Neural cell (in vitro differentiated cells): ENCODE results near the gene RHOA. TPM values are rescaled to one million over a fixed set of nuclear protein-coding genes. Genes with fewer than 3 reads are reported as not detected.

Source experiments
- H2AFZ ChIP-seq: fragments of 200-600, 300-800 bp; sonication (generic), shearing (Covaris generic); 2 replicates; pipeline ENCODE4 v1.6.0; 2014; ENCODE audit warnings: low read depth, mild to moderate bottlenecking, antibody characterized with exemption, low read length, moderate library complexity
- H3F3A ChIP-seq: fragments of 200-600 bp; shearing (Covaris generic); 2 replicates; pipeline ENCODE4 v1.6.1; 2016; ENCODE audit warnings: mild to moderate bottlenecking, moderate library complexity, mixed read lengths, antibody characterized with exemption, low read length; ENCODE audit not compliant: insufficient read depth, poor library complexity, severe bottlenecking
- H3K27ac ChIP-seq: fragments of 200-600, 300-800 bp; sonication (generic), shearing (Covaris generic); 2 replicates; pipeline ENCODE4 v1.5.1; 2014; ENCODE audit warnings: mild to moderate bottlenecking, low read length, moderate library complexity
- H3K27me3 ChIP-seq: fragments of 300-800, 200-600 bp; sonication (generic), shearing (Covaris generic); 2 replicates; pipeline ENCODE4 v1.6.0; 2014; ENCODE audit warnings: mild to moderate bottlenecking, low read depth, low read length, moderate library complexity; ENCODE audit not compliant: insufficient read depth
- H3K36me3 ChIP-seq: fragments of 300-800, 200-600 bp; sonication (generic), shearing (Covaris generic); 2 replicates; pipeline ENCODE4 v1.5.1; 2014; ENCODE audit warnings: mild to moderate bottlenecking, antibody characterized with exemption, low read length, moderate library complexity; ENCODE audit not compliant: insufficient read depth
- H3K4me2 ChIP-seq: fragments of 300-800, 200-600 bp; sonication (generic), shearing (Covaris generic); 2 replicates; pipeline ENCODE4 v1.6.0; 2014; ENCODE audit warnings: mild to moderate bottlenecking, low read length
- H3K4me3 ChIP-seq: fragments of 300-800, 200-600 bp; sonication (generic), shearing (Covaris generic); 2 replicates; pipeline ENCODE4 v1.5.1; 2014; ENCODE audit warnings: mild to moderate bottlenecking, low read length, moderate library complexity
- H3K79me2 ChIP-seq: fragments of 200-600 bp; shearing (Covaris generic); replicated peaks from 2 replicates; pipeline ENCODE4 v1.6.0; 2014; ENCODE audit warnings: mild to moderate bottlenecking, low read length, moderate library complexity; ENCODE audit not compliant: insufficient read depth
- H3K9ac ChIP-seq: fragments of 300-800, 200-600 bp; sonication (generic), shearing (Covaris generic); 2 replicates; pipeline ENCODE4 v1.6.1; 2016; ENCODE audit warnings: mild to moderate bottlenecking, low read length, mixed read lengths
- H3K9me2 ChIP-seq: fragments of 200-600 bp; shearing (Covaris generic); 2 replicates; pipeline ENCODE4 v1.6.1; 2016; ENCODE audit warnings: mild to moderate bottlenecking, low read length, mixed read lengths; ENCODE audit not compliant: insufficient read depth
- H3K9me3 ChIP-seq: fragments of 200-600, 300-800 bp; sonication (generic), shearing (Covaris generic); 2 replicates; pipeline ENCODE4 v1.6.1; 2016; ENCODE audit warnings: mild to moderate bottlenecking, mixed run types, low read length, moderate library complexity, mixed read lengths
- H4K20me1 ChIP-seq: fragments of 200-600 bp; shearing (Covaris generic); 2 replicates; pipeline ENCODE4 v1.6.1; 2016; ENCODE audit warnings: mild to moderate bottlenecking, mixed run types; ENCODE audit not compliant: insufficient read depth
- EP300 ChIP-seq: fragments of 450-650 bp; conservative IDR thresholded peaks from 2 replicates; pipeline ENCODE4 v1.6.1; 2014; ENCODE audit warnings: antibody characterized with exemption, mild to moderate bottlenecking, moderate library complexity; ENCODE audit not compliant: poor library complexity, severe bottlenecking
- EZH2 ChIP-seq: fragments of 200-600, 300-800 bp; shearing (Covaris generic), sonication (generic); IDR thresholded peaks from 2 replicates; pipeline ENCODE4 v1.6.1; 2014; ENCODE audit warnings: antibody characterized with exemption, low read length, borderline replicate concordance, mild to moderate bottlenecking; ENCODE audit not compliant: insufficient read depth, poor library complexity, severe bottlenecking
- MXI1 ChIP-seq: fragments of 450-650 bp; conservative IDR thresholded peaks from 2 replicates; pipeline ENCODE4 v1.6.1; 2014; ENCODE audit warnings: antibody characterized with exemption, mild to moderate bottlenecking; ENCODE audit not compliant: poor library complexity, severe bottlenecking
- POLR2AphosphoS5 ChIP-seq: IDR thresholded peaks from 2 replicates; pipeline ENCODE4 v1.6.1; 2012
- RAD21 ChIP-seq: fragments of 450-650 bp; conservative IDR thresholded peaks from 2 replicates; pipeline ENCODE4 v1.6.1; 2014; ENCODE audit warnings: antibody characterized with exemption, mild to moderate bottlenecking, moderate library complexity
- SMC3 ChIP-seq: fragments of 450-650 bp; conservative IDR thresholded peaks from 2 replicates; pipeline ENCODE4 v1.6.1; 2014; ENCODE audit warnings: antibody characterized with exemption, mild to moderate bottlenecking, moderate library complexity; ENCODE audit not compliant: poor library complexity
- TAF1 ChIP-seq: IDR thresholded peaks from 2 replicates; pipeline ENCODE4 v1.6.1; 2012; ENCODE audit warnings: low read depth
- polyA plus RNA-seq: library from polyadenylated mRNA; depleted of rRNA; stranded (reverse); fragments of >200 nt; gene quantifications from 2 replicates; pipeline ENCODE4 v1.2.3, GENCODE V29; 2014
- TF ChIP-seq, protein P1 (sequence below): IDR thresholded peaks from 2 replicates; pipeline ENCODE4 v1.6.1; 2012; ENCODE audit warnings: borderline replicate concordance
- TF ChIP-seq, protein P2 (sequence below): fragments of 450-650 bp; IDR thresholded peaks from 2 replicates; pipeline ENCODE4 v1.5.1; 2014; ENCODE audit warnings: antibody characterized with exemption, mild to moderate bottlenecking, moderate library complexity; ENCODE audit not compliant: poor library complexity, severe bottlenecking

RHOA gene
- polyA plus RNA-seq, 1 donor from 2014 or later: 159 TPM

DNA sequence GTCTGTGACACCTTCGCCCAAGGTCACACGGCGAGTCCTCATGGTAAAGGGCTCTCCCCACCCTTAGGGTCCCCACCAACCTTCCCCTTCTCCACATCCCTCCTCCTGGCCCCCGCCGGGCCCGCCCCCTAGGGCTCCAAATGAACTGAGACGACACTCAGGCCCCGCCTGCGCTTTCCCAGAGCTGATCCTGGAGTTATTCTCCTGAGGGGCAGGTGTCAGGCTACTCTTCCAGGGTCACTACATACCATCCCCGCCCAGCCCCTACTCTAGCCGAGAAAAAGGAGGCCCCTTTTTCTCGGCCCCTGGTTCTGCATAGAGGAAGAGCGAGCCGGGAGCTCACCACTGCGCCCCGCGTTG, 72.2 kb downstream of the RHOA start:
- peak overlapping the region; percentile 87 for H3K27ac ChIP-seq
- peak overlapping the region; percentile 90 for H3K4me2 ChIP-seq
- H3K36me3 ChIP-seq: no peaks in the 10 kb centered on the region
- no peaks in the 10 kb centered on the region for H3K9me2 ChIP-seq
- H4K20me1 ChIP-seq: no peaks in the 10 kb centered on the region
- H3K4me3 ChIP-seq: peak overlapping the region; percentile 96
- H3K9me3 ChIP-seq: no peaks in the 10 kb centered on the region
- peak overlapping the region; percentile 76 for H2AFZ ChIP-seq
- peaks cover 24% of the 10 kb centered on the region for H3K79me2 ChIP-seq
- H3F3A ChIP-seq: peaks cover 3% of the 10 kb centered on the region
- no peaks in the 10 kb centered on the region for H3K27me3 ChIP-seq
- TF ChIP-seq EP300 (no peak), TAF1 (no peak), SMC3 (no peak), EZH2 (no peak), MXI1 (no peak), POLR2AphosphoS5 (no peak), RAD21 (no peak)
- TF ChIP-seq, protein P1, sequence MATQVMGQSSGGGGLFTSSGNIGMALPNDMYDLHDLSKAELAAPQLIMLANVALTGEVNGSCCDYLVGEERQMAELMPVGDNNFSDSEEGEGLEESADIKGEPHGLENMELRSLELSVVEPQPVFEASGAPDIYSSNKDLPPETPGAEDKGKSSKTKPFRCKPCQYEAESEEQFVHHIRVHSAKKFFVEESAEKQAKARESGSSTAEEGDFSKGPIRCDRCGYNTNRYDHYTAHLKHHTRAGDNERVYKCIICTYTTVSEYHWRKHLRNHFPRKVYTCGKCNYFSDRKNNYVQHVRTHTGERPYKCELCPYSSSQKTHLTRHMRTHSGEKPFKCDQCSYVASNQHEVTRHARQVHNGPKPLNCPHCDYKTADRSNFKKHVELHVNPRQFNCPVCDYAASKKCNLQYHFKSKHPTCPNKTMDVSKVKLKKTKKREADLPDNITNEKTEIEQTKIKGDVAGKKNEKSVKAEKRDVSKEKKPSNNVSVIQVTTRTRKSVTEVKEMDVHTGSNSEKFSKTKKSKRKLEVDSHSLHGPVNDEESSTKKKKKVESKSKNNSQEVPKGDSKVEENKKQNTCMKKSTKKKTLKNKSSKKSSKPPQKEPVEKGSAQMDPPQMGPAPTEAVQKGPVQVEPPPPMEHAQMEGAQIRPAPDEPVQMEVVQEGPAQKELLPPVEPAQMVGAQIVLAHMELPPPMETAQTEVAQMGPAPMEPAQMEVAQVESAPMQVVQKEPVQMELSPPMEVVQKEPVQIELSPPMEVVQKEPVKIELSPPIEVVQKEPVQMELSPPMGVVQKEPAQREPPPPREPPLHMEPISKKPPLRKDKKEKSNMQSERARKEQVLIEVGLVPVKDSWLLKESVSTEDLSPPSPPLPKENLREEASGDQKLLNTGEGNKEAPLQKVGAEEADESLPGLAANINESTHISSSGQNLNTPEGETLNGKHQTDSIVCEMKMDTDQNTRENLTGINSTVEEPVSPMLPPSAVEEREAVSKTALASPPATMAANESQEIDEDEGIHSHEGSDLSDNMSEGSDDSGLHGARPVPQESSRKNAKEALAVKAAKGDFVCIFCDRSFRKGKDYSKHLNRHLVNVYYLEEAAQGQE: no peak
- TF ChIP-seq, protein P2, sequence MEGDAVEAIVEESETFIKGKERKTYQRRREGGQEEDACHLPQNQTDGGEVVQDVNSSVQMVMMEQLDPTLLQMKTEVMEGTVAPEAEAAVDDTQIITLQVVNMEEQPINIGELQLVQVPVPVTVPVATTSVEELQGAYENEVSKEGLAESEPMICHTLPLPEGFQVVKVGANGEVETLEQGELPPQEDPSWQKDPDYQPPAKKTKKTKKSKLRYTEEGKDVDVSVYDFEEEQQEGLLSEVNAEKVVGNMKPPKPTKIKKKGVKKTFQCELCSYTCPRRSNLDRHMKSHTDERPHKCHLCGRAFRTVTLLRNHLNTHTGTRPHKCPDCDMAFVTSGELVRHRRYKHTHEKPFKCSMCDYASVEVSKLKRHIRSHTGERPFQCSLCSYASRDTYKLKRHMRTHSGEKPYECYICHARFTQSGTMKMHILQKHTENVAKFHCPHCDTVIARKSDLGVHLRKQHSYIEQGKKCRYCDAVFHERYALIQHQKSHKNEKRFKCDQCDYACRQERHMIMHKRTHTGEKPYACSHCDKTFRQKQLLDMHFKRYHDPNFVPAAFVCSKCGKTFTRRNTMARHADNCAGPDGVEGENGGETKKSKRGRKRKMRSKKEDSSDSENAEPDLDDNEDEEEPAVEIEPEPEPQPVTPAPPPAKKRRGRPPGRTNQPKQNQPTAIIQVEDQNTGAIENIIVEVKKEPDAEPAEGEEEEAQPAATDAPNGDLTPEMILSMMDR: no peak
- peak overlapping the region; percentile 82 for H3K9ac ChIP-seq

DNA sequence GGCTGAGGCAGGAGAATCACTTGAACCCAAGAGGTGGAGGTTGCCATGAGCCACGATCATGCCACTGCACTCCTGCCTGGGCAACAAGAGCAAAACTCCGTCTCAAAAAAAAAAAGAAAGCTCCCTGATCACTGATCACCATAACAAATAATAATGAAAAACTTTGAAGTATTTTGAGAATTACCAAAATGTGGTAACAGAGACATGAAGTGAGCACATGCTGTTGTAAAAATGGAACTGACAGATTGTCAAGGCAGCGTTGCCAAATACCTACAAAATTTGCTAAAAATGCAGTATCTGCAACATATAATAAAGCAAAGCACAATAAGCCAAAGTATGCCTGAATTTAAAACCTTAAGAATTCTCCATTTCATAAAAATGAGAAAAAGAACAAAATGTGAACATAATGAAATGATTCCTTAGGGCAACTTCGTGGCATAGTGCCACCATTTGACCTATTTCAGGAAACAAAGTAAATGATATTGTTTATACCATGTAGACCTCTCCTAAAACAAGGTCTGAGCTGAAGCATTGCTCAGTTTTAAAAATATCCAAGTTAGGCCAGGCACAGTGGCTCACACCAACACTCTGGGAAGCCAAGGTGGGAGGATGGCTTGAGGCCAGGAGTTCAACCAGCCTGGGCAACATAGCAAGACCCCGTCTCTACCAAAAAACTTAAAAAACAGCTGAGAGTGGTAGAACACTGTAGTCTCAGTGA, 77.7 kb downstream of the RHOA start:
- Histone ChIP-seq H3K9me3 (no peaks in the 10 kb centered on the region), H3K4me3 (no peak overlapping the region), H3K9ac (no peak overlapping the region), H3F3A (no peaks in the 10 kb centered on the region), H3K27ac (no peak overlapping the region), H3K27me3 (no peaks in the 10 kb centered on the region), H3K4me2 (no peak overlapping the region), H3K79me2 (peaks cover 20% of the 10 kb centered on the region), H3K36me3 (no peaks in the 10 kb centered on the region), H4K20me1 (no peaks in the 10 kb centered on the region), H2AFZ (no peak overlapping the region), H3K9me2 (no peaks in the 10 kb centered on the region)
- no peak for TF ChIP-seq SMC3
- TF ChIP-seq TAF1: no peak
- TF ChIP-seq RAD21: no peak
- TF ChIP-seq, protein P1: no peak
- TF ChIP-seq POLR2AphosphoS5: no peak
- TF ChIP-seq, protein P2: no peak
